HEK293 (cell line): ENCODE results near the gene DCAF15.

ENCODE experiments used
- CTCF ChIP-seq: fragments of 450-650 bp; formaldehyde crosslinking; IDR thresholded peaks from 2 replicates; pipeline ENCODE4 v1.5.1; 2016; ENCODE audit warnings: missing biosample characterization, missing genetic modification characterization
- GLI4 ChIP-seq: fragments of 450-650 bp; formaldehyde crosslinking; IDR thresholded peaks from 2 replicates; pipeline ENCODE4 v1.5.1; 2016; ENCODE audit warnings: missing biosample characterization, missing genetic modification characterization
- REST ChIP-seq: fragments of 450-650 bp; formaldehyde crosslinking; IDR thresholded peaks from 2 replicates; pipeline ENCODE4 v1.5.1; 2016; ENCODE audit warnings: missing biosample characterization, missing genetic modification characterization
- ZBTB17 ChIP-seq: fragments of 450-650 bp; formaldehyde crosslinking; IDR thresholded peaks from 2 replicates; pipeline ENCODE4 v1.5.1; 2016; ENCODE audit warnings: missing biosample characterization, missing genetic modification characterization
- ZNF10 ChIP-seq: fragments of 450-650 bp; formaldehyde crosslinking; IDR thresholded peaks from 2 replicates; pipeline ENCODE4 v1.5.1; 2017; ENCODE audit warnings: missing biosample characterization, missing genetic modification characterization
- ZNF18 ChIP-seq: fragments of 450-650 bp; formaldehyde crosslinking; IDR thresholded peaks from 2 replicates; pipeline ENCODE4 v1.5.1; 2016; ENCODE audit warnings: missing biosample characterization, missing genetic modification characterization
- ZNF214 ChIP-seq: fragments of 450-650 bp; formaldehyde crosslinking; IDR thresholded peaks from 2 replicates; pipeline ENCODE4 v1.5.1; 2017; ENCODE audit warnings: missing biosample characterization, mild to moderate bottlenecking, missing genetic modification characterization, borderline replicate concordance
- ZNF830 ChIP-seq: fragments of 450-650 bp; IDR thresholded peaks from 2 replicates; pipeline ENCODE4 v1.5.0; 2018; ENCODE audit warnings: missing biosample characterization, missing genetic modification characterization, low read depth, mild to moderate bottlenecking, moderate library complexity

- no peak for TF ChIP-seq ZNF214
- no peak for TF ChIP-seq ZNF18 (tag by site-specific recombination)
- peak; percentile 53 for TF ChIP-seq CTCF (tag by site-specific recombination)
- no peak for TF ChIP-seq ZNF10 (tag by site-specific recombination)
- TF ChIP-seq ZBTB17 (tag by site-specific recombination) = no peak
- no peak for TF ChIP-seq ZNF830 (tag by site-specific recombination)
- no peak for TF ChIP-seq GLI4 (tag by site-specific recombination)
- TF ChIP-seq REST (tag by site-specific recombination) = no peak
Measured at GRCh38 chr19:13952931-13953531, 722 bp downstream of the DCAF15 start.
